ENCODE measurements around the gene ANKRD18A. TPM values are rescaled to one million over a fixed set of nuclear protein-coding genes. Genes with fewer than 3 reads are reported as not detected.

ANKRD18A gene
- total RNA-seq, 1 donor from 2014 or later: 2.4 TPM

DNA sequence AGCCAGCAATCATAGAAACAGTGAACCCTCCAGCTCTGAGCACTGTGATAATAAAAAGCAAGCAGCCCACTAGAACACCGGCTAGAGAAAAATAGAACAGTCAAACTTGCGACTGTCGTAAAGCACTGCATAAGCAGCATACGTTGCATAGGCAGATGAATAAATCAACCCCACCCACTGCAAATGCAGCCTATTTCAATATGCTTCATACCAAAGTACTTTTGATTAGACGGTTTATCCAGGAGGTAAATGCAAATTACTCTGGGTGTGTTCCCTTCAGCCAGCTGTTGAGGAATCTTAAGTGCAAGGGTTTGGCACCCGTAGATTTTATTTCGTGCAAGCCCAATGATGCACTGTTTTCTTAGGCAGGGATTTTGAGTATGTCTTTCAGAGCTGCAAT, 32.1 kb upstream of the ANKRD18A start:
- Histone ChIP-seq H3K27me3 (ENCODE audit: control insufficient read depth, insufficient read depth, low read length) (no peaks in the 10 kb centered on the region), H3K4me3 (ENCODE audit: low read depth, low read length) (no peak overlapping the region), H3K36me3 (ENCODE audit: control insufficient read depth, insufficient read depth, low read length) (no peaks in the 10 kb centered on the region)
- no peak for DNase-seq (ENCODE audit: low read depth)
- TF ChIP-seq, protein P1, sequence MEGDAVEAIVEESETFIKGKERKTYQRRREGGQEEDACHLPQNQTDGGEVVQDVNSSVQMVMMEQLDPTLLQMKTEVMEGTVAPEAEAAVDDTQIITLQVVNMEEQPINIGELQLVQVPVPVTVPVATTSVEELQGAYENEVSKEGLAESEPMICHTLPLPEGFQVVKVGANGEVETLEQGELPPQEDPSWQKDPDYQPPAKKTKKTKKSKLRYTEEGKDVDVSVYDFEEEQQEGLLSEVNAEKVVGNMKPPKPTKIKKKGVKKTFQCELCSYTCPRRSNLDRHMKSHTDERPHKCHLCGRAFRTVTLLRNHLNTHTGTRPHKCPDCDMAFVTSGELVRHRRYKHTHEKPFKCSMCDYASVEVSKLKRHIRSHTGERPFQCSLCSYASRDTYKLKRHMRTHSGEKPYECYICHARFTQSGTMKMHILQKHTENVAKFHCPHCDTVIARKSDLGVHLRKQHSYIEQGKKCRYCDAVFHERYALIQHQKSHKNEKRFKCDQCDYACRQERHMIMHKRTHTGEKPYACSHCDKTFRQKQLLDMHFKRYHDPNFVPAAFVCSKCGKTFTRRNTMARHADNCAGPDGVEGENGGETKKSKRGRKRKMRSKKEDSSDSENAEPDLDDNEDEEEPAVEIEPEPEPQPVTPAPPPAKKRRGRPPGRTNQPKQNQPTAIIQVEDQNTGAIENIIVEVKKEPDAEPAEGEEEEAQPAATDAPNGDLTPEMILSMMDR (IDR thresholded peaks at IDR 0.05; ENCODE audit: insufficient read depth, low read length, poor library complexity, severe bottlenecking): no peak

DNA sequence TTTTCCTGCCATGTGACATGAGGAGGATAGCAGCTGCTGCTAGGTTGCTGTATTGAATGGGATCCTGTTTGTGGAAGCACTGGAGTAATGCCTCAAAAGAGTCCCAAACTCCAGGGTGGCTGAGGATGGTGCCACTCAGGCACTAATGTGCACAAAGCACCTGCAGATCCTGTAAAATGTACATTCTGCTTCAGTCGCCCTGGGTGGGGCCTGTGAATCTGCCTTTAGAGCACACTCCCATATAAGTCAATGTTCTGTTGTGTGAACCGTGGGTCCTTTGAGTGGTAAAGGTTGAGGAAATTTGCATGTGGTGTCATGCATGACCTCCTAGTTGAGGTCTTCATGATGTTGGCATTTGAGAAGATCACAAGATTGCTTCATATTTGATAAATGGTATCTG, 31.6 kb upstream of the ANKRD18A start:
- TF ChIP-seq, protein P1 (IDR thresholded peaks at IDR 0.05; ENCODE audit: insufficient read depth, low read length, poor library complexity, severe bottlenecking): no peak
- no peaks in the 10 kb centered on the region for H3K27me3 ChIP-seq (ENCODE audit: control insufficient read depth, insufficient read depth, low read length)
- H3K4me3 ChIP-seq (ENCODE audit: low read depth, low read length): no peak overlapping the region
- no peak for DNase-seq (ENCODE audit: low read depth)
- no peaks in the 10 kb centered on the region for H3K36me3 ChIP-seq (ENCODE audit: control insufficient read depth, insufficient read depth, low read length)

DNA sequence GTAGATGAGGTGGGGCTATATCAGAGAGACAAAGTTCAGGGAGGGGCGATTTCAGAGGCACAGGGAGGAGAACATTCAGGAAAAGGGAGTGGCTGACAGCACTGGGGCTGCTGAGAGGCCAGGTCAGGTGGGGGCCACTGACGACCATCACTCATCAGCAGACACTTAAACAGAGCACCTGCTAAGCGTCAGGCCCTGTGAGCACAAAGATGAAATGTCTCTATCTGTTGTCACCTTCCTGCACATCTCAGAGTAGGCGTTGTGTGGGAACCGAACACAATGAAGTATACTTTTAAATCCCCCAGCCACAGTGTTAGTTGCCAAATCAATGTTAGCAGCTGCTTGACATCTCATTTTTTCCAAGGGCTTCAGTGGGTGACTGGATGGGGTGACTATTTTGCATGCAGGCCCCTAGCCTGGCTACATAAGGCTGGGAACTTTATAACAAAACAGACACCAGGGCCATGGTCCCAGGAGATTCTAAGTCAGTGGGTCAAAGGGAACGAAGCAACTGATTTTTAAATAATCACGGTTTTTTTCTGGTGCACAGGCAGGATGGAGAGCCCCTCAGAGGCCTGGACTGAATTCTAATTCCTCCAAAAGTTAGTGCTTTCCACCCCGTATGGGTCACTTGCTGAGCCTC, 31.1 kb upstream of the ANKRD18A start:
- no peaks in the 10 kb centered on the region for H3K36me3 ChIP-seq (ENCODE audit: control insufficient read depth, insufficient read depth, low read length)
- DNase-seq (ENCODE audit: low read depth): no peak
- no peaks in the 10 kb centered on the region for H3K27me3 ChIP-seq (ENCODE audit: control insufficient read depth, insufficient read depth, low read length)
- TF ChIP-seq, protein P1 (IDR thresholded peaks at IDR 0.05; ENCODE audit: insufficient read depth, low read length, poor library complexity, severe bottlenecking): no peak
- no peak overlapping the region for H3K4me3 ChIP-seq (ENCODE audit: low read depth, low read length)

DNA sequence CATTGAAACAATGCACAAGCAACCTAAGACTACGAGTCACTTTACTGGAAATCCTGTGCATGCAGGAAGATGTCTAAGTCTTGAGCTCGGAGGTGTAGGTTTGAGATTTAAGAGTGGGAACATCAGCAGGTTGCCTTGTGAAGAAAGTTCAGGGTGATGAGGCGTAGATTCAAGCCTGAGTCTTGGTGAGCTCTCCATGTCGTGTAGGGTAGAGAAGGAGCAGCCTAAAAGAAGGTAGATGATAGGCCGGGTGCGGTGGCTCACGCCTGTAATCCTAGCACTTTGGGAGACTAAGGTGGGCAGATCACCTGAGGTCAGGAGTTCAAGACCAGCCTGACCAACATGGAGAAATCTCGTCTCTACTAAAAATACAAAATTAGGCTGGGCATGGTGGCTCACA, 30.2 kb upstream of the ANKRD18A start:
- H3K4me3 ChIP-seq (ENCODE audit: low read depth, low read length): no peak overlapping the region
- TF ChIP-seq, protein P1 (IDR thresholded peaks at IDR 0.05; ENCODE audit: insufficient read depth, low read length, poor library complexity, severe bottlenecking): no peak
- DNase-seq (ENCODE audit: low read depth): no peak
- H3K36me3 ChIP-seq (ENCODE audit: control insufficient read depth, insufficient read depth, low read length): no peaks in the 10 kb centered on the region
- H3K27me3 ChIP-seq (ENCODE audit: control insufficient read depth, insufficient read depth, low read length): no peaks in the 10 kb centered on the region

DNA sequence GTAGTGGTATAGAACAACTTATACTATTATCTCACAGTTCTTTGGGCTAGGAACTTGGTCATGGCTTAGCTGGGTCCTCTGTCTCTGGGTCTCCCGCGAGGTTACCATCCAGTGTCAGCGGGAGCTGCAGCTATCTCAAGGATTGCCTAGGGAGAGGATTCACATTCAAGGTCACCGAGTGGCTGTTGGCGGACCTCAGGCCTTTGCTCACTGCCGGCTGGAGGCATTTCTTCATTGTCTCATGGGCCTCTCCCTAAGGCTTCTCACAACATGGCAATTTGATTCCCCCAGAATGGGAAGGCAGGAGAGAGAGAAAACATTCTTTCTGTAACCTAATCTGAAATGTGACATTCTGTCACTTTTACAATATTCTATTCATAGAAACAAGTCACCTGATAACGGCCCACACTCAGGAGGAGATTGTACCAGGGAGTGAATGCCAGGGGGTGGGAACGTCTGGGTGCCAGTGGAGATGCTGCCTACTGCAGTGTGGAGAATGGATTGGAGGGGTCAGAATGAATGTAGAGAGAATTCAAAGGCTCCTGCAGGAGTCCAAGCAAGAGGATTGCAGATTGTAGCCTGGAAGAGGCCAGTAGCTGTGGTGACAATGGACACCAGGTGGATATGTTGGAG, 29.5 kb upstream of the ANKRD18A start:
- no peak for DNase-seq (ENCODE audit: low read depth)
- H3K27me3 ChIP-seq (ENCODE audit: control insufficient read depth, insufficient read depth, low read length): no peaks in the 10 kb centered on the region
- no peak overlapping the region for H3K4me3 ChIP-seq (ENCODE audit: low read depth, low read length)

More for the DNA sequence above, 29.5 kb upstream of the ANKRD18A start:
- TF ChIP-seq, protein P1 (IDR thresholded peaks at IDR 0.05; ENCODE audit: insufficient read depth, low read length, poor library complexity, severe bottlenecking): no peak
- H3K36me3 ChIP-seq (ENCODE audit: control insufficient read depth, insufficient read depth, low read length): no peaks in the 10 kb centered on the region
